HG03135 (cell line): ENCODE data around the gene ITGB1BP2.
"Not testable (repeated sequence)": the region's sequence is repeated elsewhere in the genome, so short reads cannot be mapped to it uniquely, and the experiment has no call there.

Experiments used
- ATAC-seq: cut with Tn5 transposase; IDR thresholded peaks from one replicate; pipeline ENCODE4 v1.9.1; 2021; ENCODE audit warnings: mild to moderate bottlenecking, moderate library complexity; ENCODE audit not compliant: unreplicated experiment

The ITGB1BP2 gene

DNA sequence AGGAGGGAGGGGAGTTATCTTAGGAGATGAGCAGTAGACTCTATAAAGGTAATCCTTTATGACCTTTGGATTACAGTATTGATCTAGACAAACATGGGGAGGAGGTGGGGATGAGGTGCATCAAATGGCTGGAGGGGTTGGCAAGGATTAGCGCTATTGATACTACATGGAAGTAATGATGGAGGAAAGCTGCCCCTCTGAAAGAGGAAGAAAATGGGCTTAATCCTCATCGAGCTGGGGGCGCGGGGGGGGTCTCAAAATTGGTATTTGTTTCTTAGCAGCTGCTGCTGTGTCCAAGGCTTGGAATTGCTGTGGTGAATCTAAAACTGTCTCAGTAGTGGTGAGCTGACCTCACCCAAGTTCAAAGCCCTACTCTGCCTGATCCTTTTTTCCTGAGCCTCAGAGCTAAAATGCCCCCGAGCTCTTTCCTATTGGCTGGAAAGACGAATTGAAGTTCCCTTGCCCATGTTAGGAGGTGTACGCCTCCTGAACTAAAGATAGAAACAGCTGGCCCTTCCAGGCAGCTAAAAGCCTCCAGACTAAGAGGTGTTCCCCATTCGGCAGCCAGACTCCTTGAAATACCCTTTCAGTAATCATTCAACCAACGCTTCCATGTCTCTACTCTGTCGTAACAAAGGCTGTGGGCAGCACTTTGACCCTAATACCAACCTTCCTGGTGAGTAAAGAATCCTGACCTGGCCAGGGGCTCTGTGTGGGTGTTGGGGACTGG lies at the start of gene ITGB1BP2:
Gene ITGB1BP2, plus strand, starts transcription at position 556 of the 730 bp plus-strand sequence. Its CDS starts 57 bp downstream, at position 613.
- no peak for ATAC-seq

GRCh38 chrX:71252221-71252620 lies 49.3 kb upstream of the ITGB1BP2 start:
- no peak for ATAC-seq

DNA sequence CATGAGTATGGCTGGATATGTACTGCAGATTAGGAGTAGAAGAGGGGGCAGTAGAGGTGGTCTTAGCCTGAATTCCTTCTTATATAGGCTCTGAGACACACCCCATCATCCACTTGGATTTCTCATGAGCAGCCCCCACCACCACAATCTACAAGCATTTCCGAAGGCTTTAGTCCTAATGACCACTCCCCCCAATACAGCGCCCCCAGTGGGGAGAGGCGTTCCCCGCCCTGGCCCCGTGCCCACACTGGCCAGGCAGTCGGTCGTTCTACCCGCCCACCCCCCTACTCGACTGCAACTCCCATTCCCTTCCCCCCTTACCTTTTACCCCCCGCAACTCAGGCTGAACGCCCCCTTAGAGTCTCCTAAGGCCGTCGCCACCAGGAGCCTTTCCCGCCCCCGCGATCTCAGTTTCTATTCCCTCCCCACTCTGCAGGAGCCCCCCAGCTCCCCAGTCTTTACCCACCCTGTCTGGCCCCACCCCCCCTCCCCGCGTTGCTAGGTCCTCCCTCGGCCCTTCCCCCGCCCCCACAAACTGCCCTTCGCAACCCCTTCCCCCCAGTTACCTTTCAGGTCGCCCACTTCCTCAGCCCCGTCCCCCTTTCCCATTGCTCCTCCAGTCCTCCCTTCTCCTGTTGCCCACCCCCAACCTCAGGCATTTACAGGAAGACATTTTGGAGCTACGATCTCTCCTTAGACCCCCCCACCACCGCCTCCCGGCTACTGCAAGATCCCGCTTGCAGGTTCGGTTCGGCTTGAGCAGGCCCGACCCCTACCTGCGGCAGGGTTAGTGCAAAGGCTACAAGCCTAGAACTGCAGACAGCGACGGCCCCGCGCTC lies 48.1 kb upstream of the ITGB1BP2 start:
- ATAC-seq: no peak

DNA sequence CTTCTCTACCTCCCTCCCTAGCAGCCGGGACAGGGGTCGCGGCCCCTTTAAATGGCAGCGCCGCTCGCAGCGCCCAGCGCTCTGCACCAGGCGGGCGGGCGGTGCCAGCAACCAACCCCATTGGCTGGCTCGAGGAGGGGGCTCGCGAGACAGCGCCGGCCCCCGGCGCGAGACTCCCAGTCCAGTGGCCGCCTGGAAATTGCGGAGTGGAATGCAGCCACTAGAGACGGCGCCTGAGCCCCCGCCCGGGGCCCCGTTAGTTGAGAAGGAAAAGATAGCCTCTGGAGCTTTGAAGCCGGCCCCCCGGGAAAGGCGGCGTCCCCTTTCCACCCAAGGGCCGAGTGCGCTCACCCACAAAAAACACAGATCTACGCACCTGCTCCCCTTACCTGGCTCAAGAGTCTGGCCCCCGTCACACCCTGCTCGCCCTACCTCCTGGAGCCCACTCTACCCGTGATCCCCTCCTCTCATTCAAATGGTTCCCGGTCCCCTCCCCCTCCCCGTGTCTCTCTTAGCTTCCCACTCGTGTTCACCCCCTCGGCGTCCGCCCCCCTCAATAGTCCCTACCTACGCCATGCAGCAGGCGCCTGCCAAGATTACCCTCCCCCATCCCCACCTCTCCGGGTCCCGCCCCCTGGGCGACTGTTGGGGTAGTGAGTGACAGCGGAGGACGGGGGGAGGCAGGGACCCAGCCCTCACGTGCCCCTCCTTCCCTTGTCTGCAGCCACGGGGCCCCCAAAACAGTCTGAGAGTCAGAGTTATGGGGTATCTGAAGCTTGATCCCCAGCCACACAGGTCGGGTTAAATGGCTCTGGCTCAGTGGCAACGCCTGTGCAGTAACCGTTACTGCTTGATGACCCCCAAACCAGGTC lies 47.2 kb upstream of the ITGB1BP2 start, which contains the start of gene ZMYM3:
Gene ZMYM3, minus strand, starts transcription at position 49 of the 872 bp plus-strand sequence. CDS start 885 bp downstream, outside the sequence.
- ATAC-seq: peak; percentile 81

DNA sequence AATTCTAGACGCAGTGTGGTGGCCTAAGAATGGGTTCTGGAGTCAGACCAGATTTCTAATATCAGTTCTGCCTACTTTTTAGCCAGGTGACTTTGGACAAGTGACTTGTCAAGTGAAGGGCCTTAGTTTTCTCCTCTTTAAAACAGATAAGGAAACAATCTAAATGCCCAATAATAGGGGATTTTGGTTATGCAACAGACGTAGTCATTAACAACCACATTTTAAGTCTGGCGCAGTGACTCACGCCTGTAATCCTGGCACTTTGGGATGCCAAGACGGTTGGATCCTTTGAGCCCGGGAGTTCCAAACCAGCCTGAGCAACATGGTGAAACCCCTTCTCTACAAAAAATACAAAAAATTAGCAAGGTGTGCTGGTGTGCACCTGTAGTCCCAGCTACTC lies 45.5 kb upstream of the ITGB1BP2 start:
- ATAC-seq: no peak

DNA sequence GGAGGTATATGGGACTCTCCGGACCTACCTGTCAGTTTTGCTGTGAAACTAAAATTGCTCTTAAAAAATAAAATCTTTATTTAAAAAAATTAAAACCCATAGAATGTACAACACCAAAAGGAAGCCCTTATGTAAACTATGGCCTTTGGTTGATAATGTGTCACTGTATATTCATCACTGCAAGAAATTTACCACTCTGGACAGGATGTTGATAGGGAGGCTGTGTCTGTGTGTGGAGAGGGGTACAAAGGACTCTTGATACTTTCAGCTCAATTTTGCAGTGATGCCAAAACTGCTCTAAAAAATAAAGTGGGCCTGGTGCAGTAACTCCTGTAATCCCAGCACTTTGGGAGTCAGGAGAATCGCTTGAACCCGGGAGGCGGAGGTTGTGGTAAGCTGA lies 44.7 kb upstream of the ITGB1BP2 start:
- ATAC-seq: no peak

DNA sequence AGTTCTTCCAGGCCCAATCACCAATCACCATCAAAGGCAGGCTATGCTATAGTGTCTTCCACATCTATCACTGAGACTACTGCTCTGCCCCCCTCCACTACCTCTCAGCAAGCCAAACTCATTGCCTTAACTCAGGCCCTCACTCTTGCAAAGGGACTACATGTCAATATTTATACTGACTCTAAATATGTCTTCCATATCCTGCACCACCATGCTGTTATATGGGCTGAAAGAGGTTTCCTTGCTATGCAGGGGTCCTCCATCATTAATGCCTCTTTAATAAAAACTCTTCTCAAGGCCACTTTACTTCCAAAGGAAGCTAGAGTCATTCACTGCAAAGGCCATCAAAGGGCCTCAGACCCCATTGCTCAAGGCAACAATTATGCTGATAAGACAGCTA lies 32.9 kb upstream of the ITGB1BP2 start:
- not testable (repeated sequence) for ATAC-seq

- ATAC-seq: no peak
Measured at GRCh38 chrX:71269801-71270395, 31.7 kb upstream of the ITGB1BP2 start.

- not testable (repeated sequence) for ATAC-seq
Measured at GRCh38 chrX:71272313-71272712, 29.2 kb upstream of the ITGB1BP2 start.

DNA sequence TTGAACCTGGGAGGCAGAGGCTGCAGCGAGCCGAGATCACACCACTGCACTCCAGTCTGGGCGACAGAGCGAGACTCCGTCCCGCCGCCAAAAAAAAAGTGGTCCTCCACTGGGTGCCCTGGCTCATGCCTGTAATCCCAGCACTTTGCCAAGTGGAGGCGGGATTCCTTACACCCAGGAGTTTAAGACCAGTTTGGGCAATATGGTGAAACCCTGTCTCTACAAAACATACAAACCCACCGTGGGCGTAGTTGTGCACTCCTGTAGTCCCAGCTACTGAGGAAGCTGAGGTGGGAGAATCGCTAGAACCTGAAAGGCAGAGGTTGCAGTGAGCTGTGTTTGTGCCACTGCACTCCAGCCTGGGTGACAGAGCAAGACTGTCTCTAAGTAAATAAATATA lies 20.2 kb upstream of the ITGB1BP2 start:
- ATAC-seq: not testable (repeated sequence)

DNA sequence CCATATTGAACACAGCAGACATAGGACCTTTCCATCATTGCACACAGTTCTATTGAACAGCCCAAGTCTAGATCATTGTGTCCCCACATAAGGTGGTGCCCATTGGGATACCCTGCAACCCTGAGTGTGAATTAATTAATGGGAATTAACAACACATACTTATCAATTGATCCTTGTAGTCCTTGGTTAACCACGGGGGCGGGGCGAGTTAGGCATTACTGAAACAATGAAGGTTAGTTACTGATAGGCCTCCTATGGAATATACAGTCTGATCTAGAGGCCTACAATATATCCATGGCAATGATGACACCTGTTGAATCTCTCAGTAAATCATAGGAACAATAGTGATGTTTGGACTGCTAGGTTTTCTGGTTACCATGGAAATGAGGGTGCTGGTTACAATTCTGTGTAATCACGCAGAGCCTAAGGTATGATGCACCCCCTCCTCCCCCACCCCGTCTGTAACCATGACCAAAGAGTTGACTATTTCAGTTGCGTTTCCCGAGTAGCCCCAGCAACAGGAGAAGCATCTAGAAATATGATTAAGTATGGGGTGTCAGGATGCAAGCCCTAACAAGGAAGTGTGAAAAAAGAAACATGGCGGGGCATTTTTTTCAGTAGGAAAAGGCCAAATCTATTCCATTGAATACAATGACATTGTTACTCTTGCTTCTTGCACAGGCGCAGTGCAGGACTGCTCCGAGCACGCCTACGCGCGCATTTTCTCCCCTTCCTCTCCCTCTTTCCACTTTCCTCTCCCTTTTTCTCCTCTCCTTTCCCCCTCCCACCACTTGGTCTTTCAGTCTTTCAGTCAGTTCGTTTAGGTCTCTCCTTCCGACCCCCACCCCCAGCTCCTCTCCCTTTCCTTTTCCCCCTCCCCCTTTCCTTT lies 18.8 kb upstream of the ITGB1BP2 start:
- peak; percentile 32 for ATAC-seq

DNA sequence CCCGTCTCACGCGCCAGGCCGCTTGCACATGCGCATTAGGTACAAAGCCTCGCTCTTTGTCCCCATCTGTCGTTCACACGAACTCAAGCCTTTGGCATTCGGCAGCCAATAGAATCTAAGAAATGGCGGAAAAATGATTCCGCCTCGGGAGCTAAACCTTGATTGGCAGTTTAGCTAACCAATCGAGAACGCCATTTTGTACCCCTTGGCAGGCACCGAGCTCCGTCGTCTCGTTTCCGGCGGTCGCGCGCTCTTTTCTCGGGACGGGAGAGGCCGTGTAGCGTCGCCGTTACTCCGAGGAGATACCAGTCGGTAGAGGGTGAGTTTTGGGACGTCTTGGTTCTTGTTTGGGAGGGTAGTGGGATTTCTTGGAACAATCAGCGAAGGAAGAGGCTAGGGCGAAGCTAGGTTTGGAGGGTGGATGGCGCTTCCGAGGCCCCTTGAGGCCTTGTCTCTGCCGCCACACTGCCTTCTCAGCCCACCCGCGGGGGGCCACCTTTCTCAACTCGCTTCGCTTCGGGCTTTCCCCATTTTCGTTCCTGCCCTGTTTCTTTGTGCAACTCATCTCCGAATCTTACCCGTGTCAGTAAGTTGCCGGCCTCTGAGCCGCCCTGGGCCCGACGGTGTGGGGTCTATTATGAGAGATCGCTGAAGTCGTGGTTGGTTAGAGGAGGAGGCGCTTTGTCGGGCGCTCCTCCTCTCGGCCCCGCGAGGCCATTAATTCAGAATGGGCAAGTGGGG lies 18.0 kb upstream of the ITGB1BP2 start, which contains the start of gene NONO:
Gene NONO, plus strand, starts transcription at position 233 of the 741 bp plus-strand sequence. CDS start 7,003 bp downstream, outside the sequence.
- ATAC-seq: peak; percentile 66

DNA sequence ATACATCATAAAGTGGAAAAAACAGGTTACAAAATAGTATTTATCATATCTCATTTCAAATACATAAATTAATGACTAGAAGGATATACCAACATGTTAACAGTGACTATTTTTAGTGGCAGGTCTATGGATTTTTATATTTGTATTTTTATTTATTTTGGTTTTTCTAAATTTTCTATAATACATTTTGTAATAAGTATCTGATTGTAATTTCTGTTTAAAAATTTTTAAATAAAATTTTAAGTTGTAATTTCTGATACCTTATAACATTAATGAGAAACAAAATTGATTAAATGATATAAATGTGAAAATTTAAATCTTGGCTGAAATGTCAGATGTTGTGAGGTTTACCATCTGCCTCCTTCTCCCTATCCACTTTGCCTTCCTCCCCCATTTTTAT lies 15.6 kb upstream of the ITGB1BP2 start:
- no peak for ATAC-seq

DNA sequence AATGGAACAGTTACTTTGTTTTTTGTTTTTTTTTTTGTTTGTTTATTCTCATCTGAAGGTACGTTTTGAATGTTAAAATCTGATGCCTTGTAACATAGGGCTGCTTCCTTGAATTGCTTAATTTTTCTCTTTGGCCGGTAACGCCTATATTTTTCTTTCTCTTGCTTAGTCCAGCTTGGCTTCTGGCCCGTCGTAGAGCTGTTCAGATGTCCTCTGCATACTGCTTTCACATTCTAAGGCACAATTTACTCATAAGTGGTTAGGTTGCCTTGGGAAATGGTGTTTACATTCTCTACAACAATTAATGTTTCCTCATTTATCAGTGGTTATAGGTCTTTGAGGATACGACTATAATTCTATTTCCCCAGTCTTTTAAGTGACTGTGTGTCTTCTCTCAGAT lies 10.2 kb upstream of the ITGB1BP2 start:
- no peak for ATAC-seq

- ATAC-seq: no peak
Measured at GRCh38 chrX:71292669-71293365, 8.7 kb upstream of the ITGB1BP2 start.

- no peak for ATAC-seq
Measured at GRCh38 chrX:71296806-71297205, 4.7 kb upstream of the ITGB1BP2 start.

DNA sequence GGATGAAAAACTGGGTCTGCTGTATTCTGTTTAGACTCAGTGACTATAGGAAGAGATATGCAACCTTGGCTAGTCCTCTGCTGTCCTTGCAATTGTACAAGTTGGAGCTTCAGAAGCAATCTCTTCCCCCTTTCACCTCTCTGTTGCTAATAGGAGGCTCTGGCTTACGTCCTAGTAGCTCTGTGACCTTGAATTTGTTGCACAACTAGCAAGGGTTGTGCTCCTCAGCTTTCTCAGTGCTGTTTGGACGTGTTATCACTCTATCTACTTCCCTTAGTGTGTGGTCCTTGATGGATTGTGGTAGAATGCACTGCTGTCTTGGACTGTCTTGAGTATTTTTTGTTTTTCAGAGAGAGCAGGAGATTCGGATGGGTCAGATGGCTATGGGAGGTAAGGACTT lies 3.4 kb upstream of the ITGB1BP2 start:
- ATAC-seq: no peak

- not testable (repeated sequence) for ATAC-seq
Measured at GRCh38 chrX:71300064-71300463, 1.5 kb upstream of the ITGB1BP2 start.
